Measurements from ENCODE around the gene STK32C.

Gene STK32C

DNA sequence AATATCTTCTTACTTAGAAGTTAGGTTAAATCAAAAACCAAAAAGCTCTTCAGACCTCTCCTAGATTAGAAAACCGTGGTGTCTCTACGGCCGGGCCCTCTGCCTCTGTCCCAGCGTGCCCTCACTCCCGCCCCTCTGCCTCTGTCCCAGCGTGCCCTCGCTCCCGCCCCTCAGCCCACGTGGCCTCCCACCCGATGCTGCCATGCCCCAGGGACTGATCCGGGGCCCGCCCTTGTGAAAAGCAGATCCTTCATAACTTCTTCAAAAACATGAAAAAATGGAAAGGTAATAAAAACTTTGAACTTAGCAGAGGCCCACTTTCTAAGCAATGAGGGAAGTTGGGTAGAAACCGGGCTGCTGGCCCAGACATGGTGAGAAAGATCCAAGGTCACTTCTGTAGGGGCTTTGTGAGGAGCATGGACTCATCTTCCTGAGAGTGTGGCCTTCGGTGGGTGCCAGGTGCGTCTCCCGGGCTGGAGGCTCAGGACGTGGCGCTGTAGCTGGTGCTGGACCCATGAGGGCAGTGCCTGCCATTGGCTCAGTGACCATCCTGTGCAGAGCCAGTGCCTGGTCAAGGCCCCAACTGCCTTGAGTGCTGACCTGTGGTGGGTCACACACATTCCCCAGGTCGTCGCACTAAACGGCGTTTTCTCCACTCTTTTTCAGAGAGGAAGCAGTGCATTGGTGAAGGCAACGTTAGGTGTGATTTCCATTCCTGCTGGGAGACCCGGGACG, 125.9 kb downstream of the STK32C start:
- TF ChIP-seq, protein P1, sequence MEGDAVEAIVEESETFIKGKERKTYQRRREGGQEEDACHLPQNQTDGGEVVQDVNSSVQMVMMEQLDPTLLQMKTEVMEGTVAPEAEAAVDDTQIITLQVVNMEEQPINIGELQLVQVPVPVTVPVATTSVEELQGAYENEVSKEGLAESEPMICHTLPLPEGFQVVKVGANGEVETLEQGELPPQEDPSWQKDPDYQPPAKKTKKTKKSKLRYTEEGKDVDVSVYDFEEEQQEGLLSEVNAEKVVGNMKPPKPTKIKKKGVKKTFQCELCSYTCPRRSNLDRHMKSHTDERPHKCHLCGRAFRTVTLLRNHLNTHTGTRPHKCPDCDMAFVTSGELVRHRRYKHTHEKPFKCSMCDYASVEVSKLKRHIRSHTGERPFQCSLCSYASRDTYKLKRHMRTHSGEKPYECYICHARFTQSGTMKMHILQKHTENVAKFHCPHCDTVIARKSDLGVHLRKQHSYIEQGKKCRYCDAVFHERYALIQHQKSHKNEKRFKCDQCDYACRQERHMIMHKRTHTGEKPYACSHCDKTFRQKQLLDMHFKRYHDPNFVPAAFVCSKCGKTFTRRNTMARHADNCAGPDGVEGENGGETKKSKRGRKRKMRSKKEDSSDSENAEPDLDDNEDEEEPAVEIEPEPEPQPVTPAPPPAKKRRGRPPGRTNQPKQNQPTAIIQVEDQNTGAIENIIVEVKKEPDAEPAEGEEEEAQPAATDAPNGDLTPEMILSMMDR (conservative IDR thresholded peaks at IDR 0.05; ENCODE audit: low read depth, low read length): no peak
- no peak for DNase-seq (ENCODE audit: low read depth)
- no peak overlapping the region for H3K4me3 ChIP-seq (ENCODE audit: low read length)

DNA sequence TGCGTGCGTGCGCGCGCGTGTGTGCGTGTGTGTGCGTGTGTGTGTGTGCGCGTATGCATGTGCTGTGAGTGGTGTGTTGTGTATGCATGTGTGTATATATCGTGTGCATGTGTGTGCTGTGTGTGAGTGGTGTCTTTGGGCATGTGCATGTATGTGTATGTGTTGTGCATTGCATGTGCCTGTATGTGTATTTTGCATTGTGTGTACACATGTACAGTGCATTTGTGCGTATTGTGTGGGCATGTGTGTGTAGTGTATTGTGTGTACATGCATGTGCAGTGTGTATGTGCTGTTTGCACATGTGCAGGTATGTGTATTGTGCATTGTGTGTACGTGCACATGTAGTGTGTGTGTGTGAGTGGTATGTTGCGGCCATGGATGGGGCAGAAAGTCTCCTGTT, 127.0 kb downstream of the STK32C start:
- no peak for DNase-seq (ENCODE audit: low read depth)
- no peak overlapping the region for H3K4me3 ChIP-seq (ENCODE audit: low read length)
- TF ChIP-seq, protein P1 (conservative IDR thresholded peaks at IDR 0.05; ENCODE audit: low read depth, low read length): no peak

DNA sequence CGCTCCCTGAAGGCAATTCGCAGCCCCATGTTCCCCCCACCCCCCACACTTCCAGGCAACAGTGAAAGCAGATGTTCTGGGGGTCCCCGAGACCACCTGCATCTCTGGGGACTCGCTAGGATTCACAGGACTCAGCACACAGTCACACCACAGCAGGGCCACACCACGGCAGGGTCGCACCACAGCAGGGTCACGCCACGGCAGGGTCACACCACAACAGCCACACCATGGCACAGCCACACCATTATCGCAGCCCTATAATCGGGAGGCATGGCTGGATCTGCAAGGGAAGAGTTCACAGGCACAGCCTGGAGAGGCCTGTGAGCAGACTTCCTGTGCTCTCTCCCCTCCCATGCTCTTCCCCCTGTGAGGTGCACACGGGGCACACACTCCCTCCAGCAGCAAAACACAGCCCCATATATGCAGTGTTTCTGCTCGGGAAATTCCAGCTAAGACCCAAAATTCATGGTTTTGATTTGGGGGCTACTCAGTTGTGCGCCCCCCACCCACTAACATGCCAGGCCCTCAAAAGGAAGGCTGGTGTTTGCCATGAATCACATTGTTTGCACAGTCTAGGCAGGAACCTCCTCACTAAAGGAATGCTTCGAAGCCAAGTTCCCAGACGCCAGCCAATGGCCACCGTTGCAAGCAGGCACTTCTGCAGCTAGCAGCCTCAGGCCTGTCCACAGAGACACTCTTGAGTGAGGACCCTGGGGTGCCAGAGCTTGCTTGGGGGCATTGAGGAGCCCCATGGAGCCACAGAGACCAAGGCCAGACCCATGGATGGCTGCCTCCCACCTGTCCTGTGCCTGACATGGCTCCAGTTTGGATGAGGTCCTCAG, 128.0 kb downstream of the STK32C start:
- TF ChIP-seq, protein P1 (conservative IDR thresholded peaks at IDR 0.05; ENCODE audit: low read depth, low read length): no peak
- no peak for DNase-seq (ENCODE audit: low read depth)
- H3K4me3 ChIP-seq (ENCODE audit: low read length): no peak overlapping the region

- TF ChIP-seq, protein P1 (conservative IDR thresholded peaks at IDR 0.05; ENCODE audit: low read depth, low read length): no peak
- DNase-seq (ENCODE audit: low read depth): no peak
- H3K4me3 ChIP-seq (ENCODE audit: low read length): no peak overlapping the region
Observed at GRCh38 chr10:132178672-132179545, 128.8 kb downstream of the STK32C start.

DNA sequence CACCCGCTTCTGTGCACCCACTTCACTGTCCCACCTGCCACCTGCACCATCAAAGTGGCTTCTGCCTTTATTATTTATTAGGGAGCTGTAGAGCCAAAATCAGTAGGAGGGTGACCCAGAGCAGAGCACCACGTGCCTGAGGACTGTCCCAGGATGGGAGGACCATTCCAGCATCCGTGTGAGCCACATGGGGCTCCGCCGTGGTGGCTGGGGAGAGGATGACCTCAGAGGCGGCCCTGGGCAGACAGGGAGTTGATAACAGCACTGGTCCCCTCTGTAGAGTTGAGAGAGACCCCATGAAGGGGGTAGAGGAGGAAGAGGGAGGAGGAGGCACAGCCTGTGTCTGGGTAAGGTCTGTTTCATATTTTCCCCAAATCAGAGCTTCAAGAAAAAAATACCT, 129.7 kb downstream of the STK32C start:
- TF ChIP-seq, protein P1 (conservative IDR thresholded peaks at IDR 0.05; ENCODE audit: low read depth, low read length): no peak
- no peak overlapping the region for H3K4me3 ChIP-seq (ENCODE audit: low read length)
- DNase-seq (ENCODE audit: low read depth): no peak

DNA sequence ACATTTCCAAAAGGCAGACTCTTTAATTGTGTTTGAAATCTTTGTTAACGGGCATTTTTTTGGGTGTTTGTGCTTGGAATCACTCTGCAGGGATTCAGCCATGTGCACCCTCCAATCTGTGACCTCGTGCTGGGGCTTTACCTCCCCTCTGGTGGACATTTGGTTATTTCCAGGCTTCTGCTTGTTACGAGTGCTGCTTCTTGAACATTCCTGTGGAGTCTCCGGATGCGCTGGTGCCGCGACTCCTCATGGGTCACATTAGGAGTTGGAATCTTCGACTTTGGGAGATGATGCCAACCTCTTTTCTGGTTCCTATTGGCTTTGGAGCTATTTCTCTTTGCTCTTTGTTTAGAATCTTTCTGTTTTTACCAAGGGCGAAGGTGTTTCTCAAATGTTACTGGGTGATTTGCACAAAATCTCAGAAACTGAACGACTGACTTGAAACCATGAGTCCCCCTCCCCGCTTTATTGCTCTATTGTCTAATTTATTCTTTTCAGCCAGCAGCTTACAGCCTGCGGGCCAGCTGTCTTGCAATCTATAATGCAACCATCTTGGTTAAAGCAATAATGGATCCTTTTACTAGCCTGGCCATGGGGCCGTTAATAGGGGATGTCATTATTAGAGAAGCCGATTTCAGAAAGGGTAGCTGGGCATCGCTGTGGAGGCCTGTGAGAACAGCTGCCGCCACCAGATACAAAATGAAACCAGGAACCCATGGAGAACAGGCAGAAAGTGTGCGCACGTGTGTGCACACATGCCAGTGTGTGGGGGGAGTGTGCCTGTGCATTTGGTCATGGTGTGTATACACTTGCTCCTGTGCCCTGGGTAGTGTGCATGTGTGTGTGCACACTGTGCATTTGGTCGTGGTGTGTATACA, 130.9 kb downstream of the STK32C start:
- H3K4me3 ChIP-seq (ENCODE audit: low read length): no peak overlapping the region
- no peak for DNase-seq (ENCODE audit: low read depth)
- TF ChIP-seq, protein P1 (conservative IDR thresholded peaks at IDR 0.05; ENCODE audit: low read depth, low read length): no peak

Measured in retinal pigment epithelial cell (primary cell).